ENCODE results near the gene FAM24A. TPM values are rescaled to one million over a fixed set of nuclear protein-coding genes. Genes with fewer than 3 reads are reported as not detected.
A peak's percentile ranks its signal among the peaks of the same experiment; 100 is the strongest.
"Not testable (repeated sequence)": the region's sequence is repeated elsewhere in the genome, so short reads cannot be mapped to it uniquely, and the experiment has no call there.

Gene FAM24A
- total RNA-seq, 2 donors from 2014 or later = not detected

DNA sequence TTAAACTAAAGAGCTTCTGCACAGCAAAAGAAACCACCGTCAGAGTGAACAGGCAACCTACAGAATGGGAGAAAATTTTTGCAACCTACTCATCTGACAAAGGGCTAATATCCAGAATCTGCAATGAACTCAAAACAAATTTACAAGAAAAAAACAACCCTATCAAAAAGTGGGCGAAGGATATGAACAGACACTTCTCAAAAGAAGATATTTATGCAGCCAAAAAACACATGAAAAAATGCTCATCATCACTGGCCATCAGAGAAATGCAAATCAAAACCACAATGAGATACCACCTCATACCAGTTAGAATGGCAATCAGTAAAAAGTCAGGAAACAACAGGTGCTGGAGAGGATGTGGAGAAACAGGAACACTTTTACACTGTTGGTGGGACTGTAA, 38.5 kb upstream of the FAM24A start:
- not testable (repeated sequence) for H3K36me3 ChIP-seq; H3K4me1 ChIP-seq (ENCODE audit: control insufficient read depth in 1 of 2, low read depth in 2 of 2)

DNA sequence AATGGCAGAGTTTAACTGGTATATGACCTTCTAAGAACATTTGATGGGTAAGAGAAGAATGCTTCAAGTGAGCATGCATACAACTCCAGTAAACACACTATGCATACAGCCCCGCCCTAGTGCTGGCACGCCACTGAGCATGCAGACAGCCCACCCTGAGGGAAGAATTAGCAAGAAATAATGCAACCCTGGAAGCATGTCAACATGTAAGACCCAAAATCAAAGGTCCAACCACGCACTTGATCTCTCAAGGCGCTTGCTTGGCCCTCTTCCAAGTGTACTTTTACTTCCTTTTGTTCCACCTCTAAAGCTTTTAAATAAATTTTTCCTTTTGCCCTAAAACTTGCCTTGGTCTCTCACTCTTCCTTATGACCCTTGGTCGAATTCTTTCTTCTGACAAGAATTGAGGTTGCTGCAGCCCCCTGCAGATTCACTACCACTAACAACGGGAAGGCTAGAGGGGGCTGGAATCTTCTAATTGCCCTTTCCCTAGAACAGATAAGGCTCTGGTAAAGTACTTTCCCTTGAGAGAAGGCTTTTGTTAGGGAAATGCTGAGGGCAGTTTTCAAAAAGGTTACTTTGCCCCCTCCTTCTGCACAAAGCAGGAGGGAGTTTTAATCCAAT, 34.5 kb upstream of the FAM24A start:
- TF ChIP-seq, protein P1, sequence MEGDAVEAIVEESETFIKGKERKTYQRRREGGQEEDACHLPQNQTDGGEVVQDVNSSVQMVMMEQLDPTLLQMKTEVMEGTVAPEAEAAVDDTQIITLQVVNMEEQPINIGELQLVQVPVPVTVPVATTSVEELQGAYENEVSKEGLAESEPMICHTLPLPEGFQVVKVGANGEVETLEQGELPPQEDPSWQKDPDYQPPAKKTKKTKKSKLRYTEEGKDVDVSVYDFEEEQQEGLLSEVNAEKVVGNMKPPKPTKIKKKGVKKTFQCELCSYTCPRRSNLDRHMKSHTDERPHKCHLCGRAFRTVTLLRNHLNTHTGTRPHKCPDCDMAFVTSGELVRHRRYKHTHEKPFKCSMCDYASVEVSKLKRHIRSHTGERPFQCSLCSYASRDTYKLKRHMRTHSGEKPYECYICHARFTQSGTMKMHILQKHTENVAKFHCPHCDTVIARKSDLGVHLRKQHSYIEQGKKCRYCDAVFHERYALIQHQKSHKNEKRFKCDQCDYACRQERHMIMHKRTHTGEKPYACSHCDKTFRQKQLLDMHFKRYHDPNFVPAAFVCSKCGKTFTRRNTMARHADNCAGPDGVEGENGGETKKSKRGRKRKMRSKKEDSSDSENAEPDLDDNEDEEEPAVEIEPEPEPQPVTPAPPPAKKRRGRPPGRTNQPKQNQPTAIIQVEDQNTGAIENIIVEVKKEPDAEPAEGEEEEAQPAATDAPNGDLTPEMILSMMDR (IDR thresholded peaks at IDR 0.05) = no peak
- peaks cover 4% of the 10 kb centered on the region in 2 donors for H3K4me1 ChIP-seq (ENCODE audit: control insufficient read depth in 1 of 2, low read depth in 2 of 2)
- no peak overlapping the region for H3K27ac ChIP-seq
- no peak overlapping the region for H3K4me3 ChIP-seq
- DNase-seq (ENCODE audit: low spot score) = no peak
- ATAC-seq (ENCODE audit: insufficient number of reproducible peaks, low FRiP score, low read depth) = no peak
- no peaks in the 10 kb centered on the region for H3K36me3 ChIP-seq
- no peaks in the 10 kb centered on the region for H3K27me3 ChIP-seq (replicated peaks; ENCODE audit: insufficient read depth)
- H3K9me3 ChIP-seq = no peaks in the 10 kb centered on the region

More for the DNA sequence above, 38.5 kb upstream of the FAM24A start:
- H3K27me3 ChIP-seq (replicated peaks; ENCODE audit: insufficient read depth); H3K9me3 ChIP-seq; DNase-seq (ENCODE audit: low spot score); ATAC-seq (ENCODE audit: insufficient number of reproducible peaks, low FRiP score, low read depth); H3K4me3 ChIP-seq; H3K27ac ChIP-seq: not testable (repeated sequence)

DNA sequence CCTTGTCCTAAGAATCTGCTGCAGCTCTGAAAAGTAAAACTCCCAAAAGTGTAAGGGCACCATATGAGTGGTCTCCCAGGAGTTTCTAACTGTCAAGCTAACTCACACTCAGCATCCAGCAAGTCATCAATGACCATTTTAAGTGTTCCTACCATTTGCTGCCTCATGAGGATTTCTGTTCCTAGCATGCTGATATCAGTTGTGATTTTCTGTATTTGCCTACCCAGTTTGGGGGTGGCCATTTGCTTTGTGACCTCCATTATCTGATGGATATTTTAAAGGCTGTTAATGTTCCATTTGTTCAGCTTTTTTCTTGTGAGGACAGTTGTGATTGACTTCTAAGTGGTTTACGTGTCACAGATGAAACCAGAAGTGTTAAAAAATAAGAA, 33.9 kb upstream of the FAM24A start:
- Histone ChIP-seq H3K27ac (no peak overlapping the region), H3K9me3 (no peaks in the 10 kb centered on the region), H3K4me3 (no peak overlapping the region), H3K36me3 (no peaks in the 10 kb centered on the region), H3K27me3 (replicated peaks; ENCODE audit: insufficient read depth) (no peaks in the 10 kb centered on the region), H3K4me1 (ENCODE audit: control insufficient read depth in 1 of 2, low read depth in 2 of 2) (peaks cover 4% of the 10 kb centered on the region in 2 donors)
- TF ChIP-seq, protein P1 (IDR thresholded peaks at IDR 0.05) = no peak
- ATAC-seq (ENCODE audit: insufficient number of reproducible peaks, low FRiP score, low read depth) (no peak), DNase-seq (ENCODE audit: low spot score) (no peak)

DNA sequence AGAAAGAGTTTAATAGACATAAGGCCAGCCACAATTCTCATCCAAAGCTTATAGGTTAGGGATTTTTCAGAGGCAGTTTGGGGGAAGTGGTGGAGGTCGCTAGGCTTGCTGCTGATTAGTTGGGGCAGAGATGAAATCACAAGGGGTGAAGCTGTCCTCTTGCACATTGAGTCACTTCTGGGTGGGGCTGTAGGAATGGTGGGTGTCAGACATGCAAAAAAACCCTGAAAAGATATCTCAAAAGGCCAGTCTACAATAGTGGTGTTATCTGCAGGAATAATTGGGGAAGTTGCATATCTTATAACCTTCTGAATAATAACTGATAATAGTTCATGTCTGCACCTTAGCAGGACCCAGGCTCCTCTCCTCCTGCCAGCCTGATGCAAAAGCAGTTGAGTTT, 33.1 kb upstream of the FAM24A start:
- H3K27ac ChIP-seq = no peak overlapping the region
- ATAC-seq (ENCODE audit: insufficient number of reproducible peaks, low FRiP score, low read depth) (no peak), DNase-seq (ENCODE audit: low spot score) (no peak)
- H3K9me3 ChIP-seq = no peaks in the 10 kb centered on the region
- no peaks in the 10 kb centered on the region for H3K36me3 ChIP-seq
- H3K4me1 ChIP-seq (ENCODE audit: control insufficient read depth in 1 of 2, low read depth in 2 of 2) = peaks cover 4% of the 10 kb centered on the region in 2 donors
- H3K4me3 ChIP-seq = no peak overlapping the region
- no peaks in the 10 kb centered on the region for H3K27me3 ChIP-seq (replicated peaks; ENCODE audit: insufficient read depth)
- TF ChIP-seq, protein P1 (IDR thresholded peaks at IDR 0.05) = no peak

DNA sequence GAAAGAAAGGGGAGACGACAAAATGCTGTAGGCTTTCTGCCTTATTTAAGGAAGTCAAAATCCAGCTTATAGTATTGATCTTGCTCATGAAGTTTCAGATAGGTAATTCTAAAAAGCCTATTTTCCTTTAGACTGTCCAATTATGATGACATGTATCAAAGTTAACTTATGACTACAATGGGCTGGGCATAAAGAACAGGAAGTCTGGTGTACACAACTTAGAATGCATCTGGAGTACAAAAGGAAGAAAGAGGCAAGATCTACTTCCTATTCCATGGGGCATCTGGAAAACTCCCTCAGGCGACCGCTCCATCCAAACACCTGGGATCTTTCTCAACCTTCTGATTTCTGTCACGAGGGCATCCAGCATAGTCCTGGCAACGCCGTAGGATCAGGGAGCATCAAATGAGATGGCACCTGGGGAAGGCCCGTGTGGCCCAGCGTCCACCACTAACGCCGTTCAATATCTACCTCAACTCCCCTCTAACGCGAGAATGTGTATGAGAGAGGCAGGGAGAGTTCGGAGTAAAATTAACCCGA, 31.5 kb upstream of the FAM24A start:
- no peak for DNase-seq (ENCODE audit: low spot score)
- Histone ChIP-seq H3K9me3 (no peaks in the 10 kb centered on the region), H3K36me3 (no peaks in the 10 kb centered on the region), H3K27ac (no peak overlapping the region), H3K4me1 (ENCODE audit: control insufficient read depth in 1 of 2, low read depth in 2 of 2) (peaks cover 4% of the 10 kb centered on the region in 2 donors), H3K4me3 (peak overlapping the region; percentile 73), H3K27me3 (replicated peaks; ENCODE audit: insufficient read depth) (no peaks in the 10 kb centered on the region)
- ATAC-seq (ENCODE audit: insufficient number of reproducible peaks, low FRiP score, low read depth) = no peak
- TF ChIP-seq, protein P1 (IDR thresholded peaks at IDR 0.05) = no peak

Data from thoracic aorta (tissue), 2 donors.